Fibroblast of lung (primary cell): Measurements from ENCODE around the gene LSM12. TPM values are rescaled to one million over a fixed set of nuclear protein-coding genes. Genes with fewer than 3 reads are reported as not detected.

Source experiments
- DNase-seq, 2 donors: peaks; one replicate each; pipeline versions ENCODE4 v3.0.0 to v3.0.0-alpha.2; 2010; ENCODE audit warnings: low read depth in 2 of 2
- H2AFZ ChIP-seq: 2 replicates; pipeline ENCODE4 v1.5.1; 2012; ENCODE audit warnings: low read length, control low read depth, inconsistent platforms
- H3K27ac ChIP-seq: 2 replicates; pipeline ENCODE4 v1.5.1; 2011; ENCODE audit warnings: low read length, control low read depth; ENCODE audit not compliant: insufficient read depth
- H3K27me3 ChIP-seq: 2 replicates; pipeline ENCODE4 v1.5.1; 2011; ENCODE audit warnings: mild to moderate bottlenecking, low read length; ENCODE audit not compliant: control insufficient read depth, insufficient read depth
- H3K36me3 ChIP-seq: 2 replicates; pipeline ENCODE4 v1.5.1; 2011; ENCODE audit warnings: low read length; ENCODE audit not compliant: control insufficient read depth, insufficient read depth
- H3K4me1 ChIP-seq: 2 replicates; pipeline ENCODE4 v1.5.1; 2011; ENCODE audit warnings: low read length; ENCODE audit not compliant: control insufficient read depth, insufficient read depth; ENCODE audit errors: extremely low read depth
- H3K4me2 ChIP-seq: 2 replicates; pipeline ENCODE4 v1.5.1; 2011; ENCODE audit warnings: low read length, control low read depth; ENCODE audit not compliant: insufficient read depth; ENCODE audit errors: extremely low read depth
- H3K4me3 ChIP-seq, 4 experiments: fragments of 200-600 bp in 1 of 4; sonication (generic) in 1 of 4; replicated peaks in 1 of 4; 2 replicates each; pipeline ENCODE4 v1.5.1; 2011 to 2016; ENCODE audit warnings: low read length in 4 of 4, low read depth in 3 of 4, mild to moderate bottlenecking in 3 of 4, control low read depth in 2 of 4, inconsistent platforms in 1 of 4, mixed read lengths in 1 of 4; ENCODE audit not compliant: insufficient read depth in 1 of 4; ENCODE audit errors: control extremely low read depth in 1 of 4
- H3K79me2 ChIP-seq: 2 replicates; pipeline ENCODE4 v1.5.1; 2012; ENCODE audit warnings: mild to moderate bottlenecking, low read length, inconsistent platforms; ENCODE audit not compliant: control insufficient read depth, insufficient read depth
- H3K9ac ChIP-seq: 2 replicates; pipeline ENCODE4 v1.5.1; 2011; ENCODE audit warnings: mild to moderate bottlenecking, low read length, control low read depth; ENCODE audit not compliant: insufficient read depth
- H3K9me3 ChIP-seq: 2 replicates; pipeline ENCODE4 v1.5.1; 2012; ENCODE audit warnings: low read depth, low read length; ENCODE audit not compliant: control insufficient read depth, insufficient read depth
- H4K20me1 ChIP-seq: 2 replicates; pipeline ENCODE4 v1.5.1; 2011; ENCODE audit warnings: low read length; ENCODE audit not compliant: control insufficient read depth, insufficient read depth; ENCODE audit errors: extremely low read depth
- EZH2 ChIP-seq: IDR thresholded peaks from 2 replicates; pipeline ENCODE4 v1.5.1; 2012; ENCODE audit warnings: low read length, control low read depth, mild to moderate bottlenecking; ENCODE audit errors: missing control alignments
- polyA plus RNA-seq, 2 donors: library from polyadenylated mRNA; depleted of rRNA in 1 of 2; stranded (reverse) in 1 of 2; unstranded in 1 of 2; fragments of >200 nt; gene quantifications; 2 replicates each; pipeline ENCODE4 v1.2.1, GENCODE V29; 2011 to 2012; ENCODE audit warnings: missing spikeins in 1 of 2
- total RNA-seq: library from RNA; depleted of rRNA; stranded (reverse); fragments of >200 nt; gene quantifications from 2 replicates; pipeline ENCODE4 v1.2.1, GENCODE V29; 2014
- TF ChIP-seq, protein P1 (sequence below), 2 donors: IDR thresholded peaks in 1 of 2; conservative IDR thresholded peaks in 1 of 2; 1 replicate in 1 of 2; 2 replicates in 1 of 2; pipeline ENCODE4 v1.5.1; 2011 to 2012; ENCODE audit warnings: low read length in 2 of 2, control low read depth in 1 of 2, inconsistent platforms in 1 of 2, low read depth in 1 of 2, mild to moderate bottlenecking in 1 of 2

The LSM12 gene
- total and polyA plus RNA-seq, 2 donors (not counting 1 experiment from before 2014, with no cell fraction given): 25.6 to 79.3 TPM

DNA sequence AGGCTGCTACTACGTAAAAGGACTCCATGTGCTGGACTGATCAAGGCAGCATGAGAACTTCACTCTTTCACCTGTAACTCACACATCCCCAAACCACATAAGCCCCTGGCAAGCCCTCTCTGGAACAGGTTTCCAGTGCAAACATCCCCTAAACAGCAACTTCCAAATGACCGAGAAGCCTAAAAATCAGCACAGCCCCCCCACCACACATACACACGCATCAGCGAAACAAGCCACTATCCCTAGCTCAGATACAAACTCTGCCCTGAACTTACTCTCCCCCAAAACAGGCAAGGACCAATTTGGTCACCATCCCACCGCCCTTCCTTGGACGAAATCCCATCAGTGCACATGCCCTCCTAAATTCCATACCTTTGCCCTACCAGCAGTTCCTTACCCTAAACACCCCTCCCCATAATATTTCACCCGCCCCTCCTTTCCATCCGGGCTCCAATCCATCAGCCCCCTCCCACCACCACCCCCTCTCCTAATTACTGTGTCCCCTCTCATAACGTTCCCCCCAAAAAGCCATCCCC lies 735 bp downstream of the LSM12 start:
- Histone ChIP-seq H4K20me1 (peaks cover 2% of the 10 kb centered on the region), H2AFZ (no peak overlapping the region), H3K79me2 (peaks cover 49% of the 10 kb centered on the region), H3K4me1 (peaks cover 6% of the 10 kb centered on the region), H3K9ac (peak overlapping the region; percentile 96), H3K4me3 (peak overlapping the region; percentile 83 to 90 (median 88)), H3K36me3 (peaks cover 10% of the 10 kb centered on the region), H3K27me3 (no peaks in the 10 kb centered on the region), H3K9me3 (no peaks in the 10 kb centered on the region), H3K27ac (peak overlapping the region; percentile 95), H3K4me2 (peak overlapping the region; percentile 96)
- no peak for DNase-seq
- TF ChIP-seq EZH2: no peak
- TF ChIP-seq, protein P1, sequence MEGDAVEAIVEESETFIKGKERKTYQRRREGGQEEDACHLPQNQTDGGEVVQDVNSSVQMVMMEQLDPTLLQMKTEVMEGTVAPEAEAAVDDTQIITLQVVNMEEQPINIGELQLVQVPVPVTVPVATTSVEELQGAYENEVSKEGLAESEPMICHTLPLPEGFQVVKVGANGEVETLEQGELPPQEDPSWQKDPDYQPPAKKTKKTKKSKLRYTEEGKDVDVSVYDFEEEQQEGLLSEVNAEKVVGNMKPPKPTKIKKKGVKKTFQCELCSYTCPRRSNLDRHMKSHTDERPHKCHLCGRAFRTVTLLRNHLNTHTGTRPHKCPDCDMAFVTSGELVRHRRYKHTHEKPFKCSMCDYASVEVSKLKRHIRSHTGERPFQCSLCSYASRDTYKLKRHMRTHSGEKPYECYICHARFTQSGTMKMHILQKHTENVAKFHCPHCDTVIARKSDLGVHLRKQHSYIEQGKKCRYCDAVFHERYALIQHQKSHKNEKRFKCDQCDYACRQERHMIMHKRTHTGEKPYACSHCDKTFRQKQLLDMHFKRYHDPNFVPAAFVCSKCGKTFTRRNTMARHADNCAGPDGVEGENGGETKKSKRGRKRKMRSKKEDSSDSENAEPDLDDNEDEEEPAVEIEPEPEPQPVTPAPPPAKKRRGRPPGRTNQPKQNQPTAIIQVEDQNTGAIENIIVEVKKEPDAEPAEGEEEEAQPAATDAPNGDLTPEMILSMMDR (conservative IDR thresholded peaks at IDR 0.05 in 1 of 2, IDR thresholded peaks at IDR 0.05 in 1 of 2; ENCODE audit: low read depth in 1 of 2, low read length in 2 of 2): no peak

DNA sequence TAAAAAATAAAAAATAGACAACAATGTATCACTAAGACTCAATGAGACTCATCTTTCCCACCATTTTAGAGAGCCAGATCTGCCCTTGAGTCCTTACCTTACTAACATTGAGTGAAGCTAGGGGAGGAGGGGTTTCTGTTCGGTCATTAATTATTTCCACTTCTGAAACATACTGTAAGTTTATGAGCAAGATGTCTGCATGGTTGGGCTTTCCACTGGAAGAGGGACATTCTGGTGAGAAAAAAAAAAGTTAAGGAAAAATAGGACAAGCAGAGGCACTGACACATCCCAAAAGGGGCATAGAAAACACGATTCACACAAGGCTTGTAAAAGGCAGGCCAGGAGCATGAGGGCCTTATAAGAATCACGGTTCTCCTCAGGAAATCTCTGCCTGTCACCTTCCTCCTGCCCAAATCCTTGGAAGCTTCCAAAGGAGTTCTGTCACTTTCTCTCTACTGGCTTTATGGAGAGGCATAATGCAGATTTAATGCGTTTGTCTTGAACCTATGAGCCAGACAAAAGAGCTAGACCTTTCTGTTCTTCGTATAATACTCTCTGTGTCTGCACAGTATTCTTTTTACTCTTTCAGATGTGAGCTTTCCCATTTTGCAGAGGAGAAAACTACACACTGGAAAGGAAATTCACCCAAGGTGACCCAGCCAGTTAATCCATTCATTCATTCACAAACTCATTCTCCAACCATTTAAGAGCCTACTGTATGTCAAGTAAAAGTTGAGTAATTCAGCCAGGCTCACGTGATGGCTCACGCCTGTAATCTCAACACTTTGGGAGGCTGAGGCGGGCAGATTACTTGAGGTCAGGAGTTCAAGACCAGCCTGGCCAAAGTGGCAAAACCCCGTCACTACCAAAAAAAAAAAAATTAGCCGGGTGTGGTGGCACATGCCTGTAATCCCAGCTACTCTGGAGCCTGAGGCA lies 2.5 kb downstream of the LSM12 start:
- Histone ChIP-seq H3K9ac (no peak overlapping the region), H3K36me3 (peaks cover 10% of the 10 kb centered on the region), H3K4me2 (peak overlapping the region; percentile 35), H3K4me1 (peaks cover 6% of the 10 kb centered on the region), H3K27me3 (no peaks in the 10 kb centered on the region), H4K20me1 (peaks cover 2% of the 10 kb centered on the region), H3K4me3 (no peak overlapping the region), H3K9me3 (no peaks in the 10 kb centered on the region), H3K79me2 (peaks cover 64% of the 10 kb centered on the region), H2AFZ (no peak overlapping the region), H3K27ac (no peak overlapping the region)
- no peak for TF ChIP-seq EZH2
- TF ChIP-seq, protein P1 (conservative IDR thresholded peaks at IDR 0.05 in 1 of 2, IDR thresholded peaks at IDR 0.05 in 1 of 2; ENCODE audit: low read depth in 1 of 2, low read length in 2 of 2): no peak
- DNase-seq: no peak

DNA sequence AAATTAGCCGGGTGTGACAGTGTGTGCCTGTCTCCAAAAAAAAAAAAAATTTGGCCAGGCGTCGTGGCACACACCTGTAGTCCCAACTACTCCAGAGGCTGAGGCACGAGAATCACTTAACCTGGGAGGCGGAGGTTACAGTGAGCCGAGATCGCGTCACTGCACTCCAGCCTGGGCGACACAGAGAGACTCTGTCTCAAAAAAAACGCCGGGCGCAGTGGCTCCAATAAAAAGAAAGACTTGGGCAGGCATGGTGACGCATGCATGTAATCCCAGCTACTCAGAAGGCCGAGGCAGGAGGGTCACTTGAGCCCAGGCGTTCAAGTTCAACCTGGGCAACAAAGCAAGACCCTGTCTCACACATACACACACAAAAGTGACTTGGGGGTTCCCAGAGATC lies 3.6 kb downstream of the LSM12 start:
- Histone ChIP-seq H3K79me2 (peaks cover 71% of the 10 kb centered on the region), H3K27me3 (no peaks in the 10 kb centered on the region), H3K4me2 (no peak overlapping the region), H2AFZ (no peak overlapping the region), H3K9me3 (no peaks in the 10 kb centered on the region), H3K36me3 (peaks cover 12% of the 10 kb centered on the region), H3K27ac (no peak overlapping the region), H3K9ac (no peak overlapping the region), H4K20me1 (peaks cover 2% of the 10 kb centered on the region), H3K4me1 (peaks cover 6% of the 10 kb centered on the region), H3K4me3 (no peak overlapping the region)
- TF ChIP-seq, protein P1 (conservative IDR thresholded peaks at IDR 0.05 in 1 of 2, IDR thresholded peaks at IDR 0.05 in 1 of 2; ENCODE audit: low read depth in 1 of 2, low read length in 2 of 2): no peak
- TF ChIP-seq EZH2: no peak
- DNase-seq: no peak
